K562 (cell line): ENCODE measurements around the gene FLAD1. TPM values are rescaled to one million over a fixed set of nuclear protein-coding genes. Genes with fewer than 3 reads are reported as not detected.

Experiments used
- CHD1 ChIP-seq: fragments of 200-600 bp; sonication (generic); IDR thresholded peaks from one replicate; pipeline ENCODE4 v1.6.1; 2012; ENCODE audit warnings: mild to moderate bottlenecking, moderate library complexity, low read length, inconsistent platforms
- CREM ChIP-seq: IDR thresholded peaks from 2 replicates; pipeline ENCODE4 v1.6.1; 2014; ENCODE audit warnings: antibody characterized with exemption, low read depth
- DLX4 ChIP-seq: fragments of 250-450 bp; sonication (Bioruptor Pico); IDR thresholded peaks from 2 replicates; pipeline ENCODE4 v1.6.1; 2021; ENCODE audit warnings: mild to moderate bottlenecking
- ETS1 ChIP-seq: conservative IDR thresholded peaks from 2 replicates; pipeline ENCODE4 v1.6.1; 2011; ENCODE audit warnings: low read depth, mild to moderate bottlenecking, low read length; ENCODE audit not compliant: control insufficient read depth
- ETV6 ChIP-seq, 3 experiments: fragments of 150-350 bp in 1 of 3; sonication (generic) in 1 of 3; formaldehyde crosslinking in 1 of 3; IDR thresholded peaks; 2 replicates each; pipeline versions ENCODE4 v1.6.1 to v1.8.0; 2014 to 2022; ENCODE audit warnings: borderline replicate concordance in 2 of 3, low read depth in 2 of 3, antibody characterized with exemption in 1 of 3, low read length in 1 of 3, mild to moderate bottlenecking in 1 of 3, missing genetic modification reagents in 1 of 3
- FOXM1 ChIP-seq, 2 experiments: fragments of 450-650 bp in 1 of 2; sonication (generic) in 1 of 2; formaldehyde crosslinking in 1 of 2; IDR thresholded peaks; 2 replicates each; pipeline versions ENCODE4 v1.6.1 to v1.9.0; 2017 to 2022; ENCODE audit warnings: low read depth in 2 of 2, mild to moderate bottlenecking in 2 of 2, missing genetic modification reagents in 1 of 2, moderate library complexity in 1 of 2
- GABPB1 ChIP-seq: sonication (generic); formaldehyde crosslinking; IDR thresholded peaks from 2 replicates; pipeline ENCODE4 v1.8.0; 2022; ENCODE audit warnings: mild to moderate bottlenecking, missing genetic modification reagents
- HMBOX1 ChIP-seq: sonication (generic); IDR thresholded peaks from 2 replicates; pipeline ENCODE4 v1.6.1; 2016
- HMGXB4 ChIP-seq: sonication (generic); formaldehyde crosslinking; IDR thresholded peaks from 2 replicates; pipeline ENCODE4 v1.8.1; 2023; ENCODE audit warnings: mild to moderate bottlenecking, missing genetic modification reagents
- KHSRP ChIP-seq: fragments of 450-650 bp; IDR thresholded peaks from 2 replicates; pipeline ENCODE4 v1.6.1; 2017
- NFYB ChIP-seq: IDR thresholded peaks from 2 replicates; pipeline ENCODE4 v1.6.1; 2011; ENCODE audit warnings: mild to moderate bottlenecking, moderate library complexity; ENCODE audit not compliant: insufficient read length; ENCODE audit errors: extremely low read depth
- PTRF ChIP-seq: fragments of 450-650 bp; IDR thresholded peaks from 2 replicates; pipeline ENCODE4 v1.6.1; 2016; ENCODE audit warnings: mild to moderate bottlenecking, missing genetic modification characterization, missing compliant biosample characterization
- RAD51 ChIP-seq: fragments of 450-650 bp; IDR thresholded peaks from 2 replicates; pipeline ENCODE4 v1.7.1; 2016; ENCODE audit warnings: low read depth, mild to moderate bottlenecking, borderline replicate concordance
- RBM14 ChIP-seq: fragments of 200-400 bp; formaldehyde crosslinking; IDR thresholded peaks from 2 replicates; pipeline ENCODE4 v1.6.1; 2018; ENCODE audit warnings: low read depth, mild to moderate bottlenecking, low read length, moderate library complexity, borderline replicate concordance; ENCODE audit not compliant: insufficient read depth
- SNAPC5 ChIP-seq: fragments of 250-450 bp; sonication (Bioruptor Pico); IDR thresholded peaks from 2 replicates; pipeline ENCODE4 v1.8.0; 2021; ENCODE audit warnings: moderate library complexity, mild to moderate bottlenecking, inconsistent platforms
- USF1 ChIP-seq: sonication (generic); formaldehyde crosslinking; IDR thresholded peaks from 2 replicates; pipeline ENCODE4 v1.9.0; 2022; ENCODE audit warnings: mild to moderate bottlenecking, missing genetic modification reagents
- ZNF347 ChIP-seq: fragments of 450-650 bp; formaldehyde crosslinking; IDR thresholded peaks from 2 replicates; pipeline ENCODE4 v1.4.0; 2020; ENCODE audit warnings: low read depth, mild to moderate bottlenecking, moderate library complexity
- ZNF766 ChIP-seq: fragments of 200-800 bp; sonication (Bioruptor generic); conservative IDR thresholded peaks from 2 replicates; pipeline ENCODE4 v1.6.1; 2016; ENCODE audit warnings: missing genetic modification characterization, missing compliant biosample characterization
- polyA plus RNA-seq, 8 experiments: library from polyadenylated mRNA; depleted of rRNA in 4 of 8; stranded (reverse) in 5 of 8; unstranded in 3 of 8; fragments of >200 nt; fragmentation: Nextera tagmentation in 2 of 8; fragmentation: Illumina TruSeq in 1 of 8; extraction: Ambion mirVana in 2 of 8; extraction: Trizol in 1 of 8; gene quantifications; 2 replicates each; pipeline versions ENCODE4 v1.2.1 to v1.2.3, GENCODE V29; 2011 to 2014; ENCODE audit warnings: inconsistent platforms in 1 of 8, missing spikeins in 1 of 8
- total RNA-seq, 7 experiments: library from RNA; depleted of rRNA in 6 of 7; stranded (reverse); fragments of >200 nt in 6 of 7; fragmentation: Illumina TruSeq in 2 of 7; extraction: Trizol in 2 of 7; gene quantifications; 2 replicates each; pipeline versions ENCODE4 v1.2.1 to v1.2.3, GENCODE V29; 2011 to 2021; ENCODE audit warnings: low replicate concordance in 1 of 7
- TF ChIP-seq, protein P1 (sequence below): fragments of 250-450 bp; sonication (Bioruptor Pico); IDR thresholded peaks from 2 replicates; pipeline ENCODE4 v1.8.0; 2022; ENCODE audit warnings: moderate library complexity, mild to moderate bottlenecking, inconsistent platforms

Gene FLAD1
- total and polyA plus RNA-seq, 9 of the 15 experiments (the other 6 are each of a cell fraction or from before 2014, with no cell fraction given) = 24.9 to 85.8 (median 67.0) TPM

- TF ChIP-seq NFYB = peak; percentile 50
- no peak for TF ChIP-seq ETV6 (IDR thresholded peaks at IDR 0.05; ENCODE audit: borderline replicate concordance in 1 of 2, low read depth in 2 of 2, low read length in 1 of 2)
- no peak for TF ChIP-seq ETV6 (CRISPR knock-in tag; IDR thresholded peaks at IDR 0.05; ENCODE audit: borderline replicate concordance)
- no peak for TF ChIP-seq CHD1
- TF ChIP-seq KHSRP = no peak
- TF ChIP-seq HMGXB4 = 0 out of 2 replicates have a peak, but pooled peaks have one; percentile 44
- TF ChIP-seq ETS1 = no peak
- TF ChIP-seq RAD51 = peak; percentile 93
- TF ChIP-seq SNAPC5 (CRISPR knock-in tag) = no peak
- TF ChIP-seq USF1 (CRISPR knock-in tag) = peak; percentile 85
- no peak for TF ChIP-seq FOXM1 (IDR thresholded peaks at IDR 0.05; ENCODE audit: low read depth)
- TF ChIP-seq FOXM1 (CRISPR knock-in tag; IDR thresholded peaks at IDR 0.05; ENCODE audit: low read depth) = no peak
- TF ChIP-seq DLX4 (CRISPR knock-in tag) = no peak
- no peak for TF ChIP-seq RBM14
- no peak for TF ChIP-seq ZNF347 (CRISPR knock-in tag)
- no peak for TF ChIP-seq PTRF
- TF ChIP-seq, protein P1, sequence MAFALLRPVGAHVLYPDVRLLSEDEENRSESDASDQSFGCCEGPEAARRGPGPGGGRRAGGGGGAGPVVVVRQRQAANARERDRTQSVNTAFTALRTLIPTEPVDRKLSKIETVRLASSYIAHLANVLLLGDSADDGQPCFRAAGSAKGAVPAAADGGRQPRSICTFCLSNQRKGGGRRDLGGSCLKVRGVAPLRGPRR (CRISPR knock-in tag) = no peak
- TF ChIP-seq GABPB1 = 0 out of 2 replicates have a peak, but pooled peaks have one; percentile 51
- no peak for TF ChIP-seq ZNF766
- TF ChIP-seq CREM = no peak
- peak; percentile 27; the same call in 1 of the 2 replicates for TF ChIP-seq HMBOX1
These were observed 27.2 kb upstream of the FLAD1 start, which contains the start of gene PBXIP1 (continued) for GRCh38 chr1:154955718-154956543.
